Activated T-helper 17 cell treated with anti-CD3 and anti-CD28 coated beads, Interleukin-2, amount 50 U/mL, for 72 hours (primary cell): ENCODE results near the gene MYOM3. TPM values are rescaled to one million over a fixed set of nuclear protein-coding genes. Genes with fewer than 3 reads are reported as not detected.

Experiments
- ATAC-seq: fragments of 150-1000 bp; cut with Tn5 transposase; replicated peaks from 2 replicates; pipeline ENCODE4 v1.10.0; 2021; ENCODE audit warnings: mild to moderate bottlenecking, moderate library complexity
- H3K27ac Mint-ChIP-seq: one replicate; pipeline ENCODE4 v1.8.0; 2022; ENCODE audit warnings: mixed read lengths
- H3K27me3 Mint-ChIP-seq: one replicate; pipeline ENCODE4 v1.8.0; 2022; ENCODE audit warnings: mixed read lengths
- H3K36me3 Mint-ChIP-seq: one replicate; pipeline ENCODE4 v1.8.0; 2022; ENCODE audit warnings: low read depth, mild to moderate bottlenecking, mixed read lengths
- H3K4me1 Mint-ChIP-seq: one replicate; pipeline ENCODE4 v1.8.0; 2022; ENCODE audit warnings: mixed read lengths
- H3K4me3 Mint-ChIP-seq: one replicate; pipeline ENCODE4 v1.8.0; 2022; ENCODE audit warnings: mild to moderate bottlenecking, mixed read lengths
- H3K9me3 Mint-ChIP-seq: one replicate; pipeline ENCODE4 v1.8.0; 2022; ENCODE audit warnings: mixed read lengths
- total RNA-seq, 2 donors: library from RNA; stranded (reverse); gene quantifications; one replicate each; pipeline ENCODE4 v1.2.3, GENCODE V29; 2022

The MYOM3 gene
- not detected for total RNA-seq

DNA sequence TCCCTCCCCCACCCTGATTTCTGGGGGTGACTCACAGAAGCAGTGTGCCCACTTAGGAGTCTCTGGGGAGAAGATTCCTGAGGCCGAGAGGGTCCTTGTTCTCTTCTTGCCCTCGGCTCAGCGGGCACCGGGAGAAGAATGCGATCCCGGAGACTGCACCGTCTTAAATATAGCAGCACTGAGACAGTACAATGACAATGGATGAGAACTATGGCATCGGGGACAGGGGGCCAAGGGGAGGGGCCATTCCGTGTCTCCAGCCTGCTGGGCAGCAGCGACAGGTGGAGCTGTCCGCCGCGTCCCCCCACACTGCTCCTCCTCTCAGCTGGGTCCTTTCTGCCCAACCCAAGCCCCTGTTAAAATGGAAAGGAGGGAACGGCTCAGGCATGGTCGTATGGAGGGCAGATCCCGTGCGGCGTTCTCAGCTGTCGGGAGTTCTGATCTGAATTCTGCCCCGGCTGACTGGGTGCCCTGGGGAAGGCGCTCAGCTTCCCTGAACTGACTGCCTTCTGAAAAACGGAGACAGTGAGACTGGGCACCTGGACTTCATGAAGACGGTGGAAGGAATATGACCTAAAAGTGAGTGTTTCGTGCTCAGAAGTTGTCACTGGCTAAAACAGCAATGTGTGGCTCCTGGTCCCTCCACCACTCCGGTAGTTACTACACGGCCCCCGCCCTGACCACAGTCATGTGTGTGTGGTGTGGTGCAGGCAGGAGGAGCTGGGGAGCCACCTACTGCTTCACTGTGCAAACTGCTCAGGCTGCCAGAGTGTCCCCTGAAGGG is at the start of gene MYOM3:
MYOM3 (minus strand) TSS at position 140 of the 784 bp plus-strand sequence. CDS start 3,499 bp downstream, outside the sequence.
- Mint-ChIP-seq H3K27ac (peak within 1 kb of the TSS; percentile 29), H3K36me3 (no peaks in the 10 kb centered on the region), H3K9me3 (no peaks in the 10 kb centered on the region), H3K4me1 (peaks cover 5% of the 10 kb centered on the region), H3K27me3 (peaks cover 21% of the 10 kb centered on the region), H3K4me3 (peak within 1 kb of the TSS; percentile 6)
- peak; percentile 87 for ATAC-seq

DNA sequence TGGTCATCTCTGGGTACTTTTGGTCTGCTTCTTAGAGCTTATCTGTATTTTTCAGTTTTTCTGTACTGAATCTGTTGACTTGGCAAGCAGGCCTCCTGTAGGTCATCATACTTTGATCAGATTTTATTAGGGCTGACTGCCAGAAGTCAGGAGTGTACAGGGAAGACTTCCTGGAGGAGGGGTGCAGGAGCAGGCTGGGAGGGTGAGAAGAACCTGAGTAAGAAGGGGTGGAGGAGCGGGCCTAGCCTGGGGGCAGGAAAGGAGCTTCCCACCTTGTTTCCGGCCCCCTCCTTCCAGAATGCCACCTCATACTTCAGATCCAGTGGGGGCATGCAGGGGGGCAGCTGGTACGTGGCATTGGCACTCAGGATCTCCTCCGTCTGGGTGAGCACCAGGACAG is 49.3 kb upstream of the MYOM3 start:
- H3K36me3 Mint-ChIP-seq = peaks cover 11% of the 10 kb centered on the region
- no peak for ATAC-seq
- no peak overlapping the region for H3K27ac Mint-ChIP-seq
- H3K9me3 Mint-ChIP-seq = no peaks in the 10 kb centered on the region
- H3K4me3 Mint-ChIP-seq = no peak overlapping the region
- H3K27me3 Mint-ChIP-seq = no peaks in the 10 kb centered on the region
- H3K4me1 Mint-ChIP-seq = peaks cover 4% of the 10 kb centered on the region

DNA sequence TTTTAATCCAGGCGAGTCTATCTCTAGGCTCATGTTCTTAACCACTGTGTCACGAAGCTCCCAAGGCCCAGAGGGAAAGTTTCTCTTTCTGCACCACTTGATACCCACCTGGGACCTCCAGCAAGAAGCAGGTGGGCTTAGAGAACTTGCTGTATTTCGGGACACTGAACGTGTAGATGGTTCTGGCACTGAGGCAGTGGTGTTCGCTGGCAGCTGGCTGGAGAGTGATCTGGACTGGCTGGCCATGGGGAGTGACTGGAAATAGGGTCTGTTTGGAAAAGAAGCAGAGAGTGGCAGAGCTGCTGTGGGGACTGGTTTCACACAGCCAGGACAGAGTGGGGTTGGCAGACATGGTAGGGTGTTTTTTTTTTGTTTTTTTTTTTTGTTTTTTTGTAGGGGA is 47.4 kb upstream of the MYOM3 start:
- Mint-ChIP-seq H3K4me1 (no peaks in the 10 kb centered on the region), H3K36me3 (no peaks in the 10 kb centered on the region), H3K27me3 (no peaks in the 10 kb centered on the region), H3K9me3 (no peaks in the 10 kb centered on the region), H3K4me3 (no peak overlapping the region), H3K27ac (no peak overlapping the region)
- ATAC-seq = no peak

DNA sequence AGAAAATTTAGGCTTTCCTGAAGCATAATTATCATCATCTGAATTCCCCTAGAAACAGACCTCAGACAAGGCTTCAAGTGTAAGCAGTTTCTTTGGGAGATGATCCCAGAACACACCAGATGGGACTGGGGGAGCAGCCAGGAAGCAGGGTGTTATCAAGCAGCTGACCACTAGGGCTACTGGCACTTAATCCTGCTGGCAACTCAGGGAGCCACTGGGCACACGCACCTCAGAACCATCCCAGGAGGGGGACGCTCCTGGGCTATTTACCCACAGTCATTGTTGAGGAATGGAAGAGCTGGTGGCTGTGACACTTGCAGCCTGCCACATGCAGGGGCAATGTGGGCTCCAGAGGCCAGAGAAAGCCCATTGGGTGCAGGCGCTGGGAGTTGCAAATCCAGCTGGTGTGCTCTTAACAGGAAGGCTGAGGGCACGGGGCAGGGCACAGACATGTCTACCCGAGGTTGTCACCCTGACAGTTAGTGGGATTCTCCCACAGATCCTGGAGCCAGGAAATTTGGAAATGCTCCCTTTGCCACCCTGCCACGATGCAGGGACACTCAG is 46.1 kb upstream of the MYOM3 start:
- ATAC-seq = no peak
- no peaks in the 10 kb centered on the region for H3K4me1 Mint-ChIP-seq
- no peak overlapping the region for H3K27ac Mint-ChIP-seq
- no peak overlapping the region for H3K4me3 Mint-ChIP-seq
- H3K36me3 Mint-ChIP-seq = no peaks in the 10 kb centered on the region
- H3K9me3 Mint-ChIP-seq = no peaks in the 10 kb centered on the region
- no peaks in the 10 kb centered on the region for H3K27me3 Mint-ChIP-seq

DNA sequence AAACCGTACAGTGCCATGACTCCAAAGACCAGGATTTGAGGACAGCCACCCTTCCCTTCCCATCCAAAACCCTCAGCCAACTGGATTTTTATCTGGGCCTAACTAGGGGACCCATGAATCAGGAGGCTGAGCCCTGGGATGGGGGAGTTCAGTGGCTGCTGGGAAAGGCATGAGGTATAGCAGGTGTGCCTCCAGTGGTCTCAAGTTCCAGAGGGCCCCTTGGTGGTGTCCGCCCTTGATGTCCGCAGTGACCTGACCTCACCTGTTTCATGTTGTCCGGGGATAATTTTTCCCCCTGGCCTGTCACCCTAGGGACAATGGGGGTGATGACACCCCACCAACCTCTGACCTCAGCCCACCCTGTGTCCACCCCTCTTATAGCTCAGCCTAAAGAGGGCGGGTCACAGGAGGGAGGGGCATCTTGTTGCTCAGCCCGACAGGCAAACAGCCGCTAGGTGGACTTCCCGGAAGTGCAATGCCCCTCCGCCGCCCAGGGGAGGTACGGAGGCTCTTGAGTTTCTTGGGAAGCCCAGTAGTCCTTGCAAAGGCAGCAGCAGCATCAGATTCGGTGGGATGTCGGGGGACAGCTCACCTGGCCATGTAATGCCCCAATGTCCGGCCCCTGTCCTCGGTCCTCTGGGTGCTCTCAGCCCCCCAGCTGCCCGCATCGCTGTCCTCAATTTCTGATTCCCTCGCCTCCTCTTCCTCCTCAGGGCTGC is 44.8 kb upstream of the MYOM3 start:
- Mint-ChIP-seq H3K36me3 (no peaks in the 10 kb centered on the region), H3K4me3 (no peak overlapping the region), H3K27ac (no peak overlapping the region), H3K4me1 (no peaks in the 10 kb centered on the region), H3K27me3 (peaks cover 3% of the 10 kb centered on the region), H3K9me3 (no peaks in the 10 kb centered on the region)
- ATAC-seq = no peak

GRCh38 chr1:24155011-24155782 is 43.3 kb upstream of the MYOM3 start:
- H3K27ac Mint-ChIP-seq = no peak overlapping the region
- H3K9me3 Mint-ChIP-seq = no peaks in the 10 kb centered on the region
- H3K36me3 Mint-ChIP-seq = no peaks in the 10 kb centered on the region
- H3K4me3 Mint-ChIP-seq = no peak overlapping the region
- peaks cover 4% of the 10 kb centered on the region for H3K4me1 Mint-ChIP-seq
- ATAC-seq = peak; percentile 59
- H3K27me3 Mint-ChIP-seq = peaks cover 16% of the 10 kb centered on the region

- ATAC-seq = no peak
- no peaks in the 10 kb centered on the region for H3K9me3 Mint-ChIP-seq
- peaks cover 8% of the 10 kb centered on the region for H3K4me1 Mint-ChIP-seq
- H3K27me3 Mint-ChIP-seq = peaks cover 16% of the 10 kb centered on the region
- H3K36me3 Mint-ChIP-seq = no peaks in the 10 kb centered on the region
- no peak overlapping the region for H3K27ac Mint-ChIP-seq
- H3K4me3 Mint-ChIP-seq = no peak overlapping the region
Observed at GRCh38 chr1:24154215-24154614, 42.3 kb upstream of the MYOM3 start.

DNA sequence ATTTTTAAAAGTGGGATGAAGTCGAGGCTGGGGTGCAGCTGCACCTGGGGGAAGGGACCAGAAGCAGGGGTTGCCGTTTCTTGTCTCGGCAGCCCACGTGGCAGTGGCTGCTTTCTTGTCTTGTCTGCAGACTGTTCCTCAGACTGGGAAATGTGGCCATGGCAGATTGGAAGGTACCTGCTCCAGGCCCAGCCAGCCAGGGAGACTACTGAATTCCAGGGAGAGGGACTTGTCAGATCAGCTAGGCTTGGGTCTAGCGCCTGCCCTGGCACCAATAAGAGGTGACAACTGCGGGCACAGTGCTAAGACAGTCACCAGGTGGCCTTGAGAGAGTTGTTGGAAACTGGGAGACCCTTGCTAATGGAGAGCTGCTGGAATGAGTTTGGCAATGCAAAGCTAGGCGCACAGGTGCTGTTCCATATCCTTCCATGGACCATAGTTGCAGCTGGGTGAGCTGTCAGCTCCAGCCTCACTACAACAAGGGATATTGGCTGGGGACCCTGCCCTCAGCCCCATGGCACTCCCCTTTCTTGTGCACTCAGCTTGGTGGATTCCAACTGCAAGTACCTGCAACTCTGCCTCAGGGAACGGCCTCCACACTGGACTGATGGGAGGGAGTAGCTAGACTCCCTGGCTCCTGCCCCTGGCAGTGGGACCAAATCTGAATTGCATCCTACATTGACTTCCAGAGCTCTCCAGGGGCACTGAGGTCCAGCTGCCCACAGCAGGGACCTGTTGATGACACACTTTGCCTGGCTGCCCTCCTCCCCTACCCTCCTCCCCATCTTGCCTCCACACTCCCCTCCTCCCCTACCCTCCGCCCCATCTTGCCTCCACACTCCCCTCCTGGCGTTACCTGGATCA is 40.9 kb upstream of the MYOM3 start:
- H3K27ac Mint-ChIP-seq = no peak overlapping the region
- no peak for ATAC-seq
- H3K36me3 Mint-ChIP-seq = no peaks in the 10 kb centered on the region
- H3K9me3 Mint-ChIP-seq = no peaks in the 10 kb centered on the region
- no peak overlapping the region for H3K4me3 Mint-ChIP-seq
- H3K27me3 Mint-ChIP-seq = peaks cover 16% of the 10 kb centered on the region
- peaks cover 8% of the 10 kb centered on the region for H3K4me1 Mint-ChIP-seq

- Mint-ChIP-seq H3K27ac (no peak overlapping the region), H3K4me1 (peaks cover 8% of the 10 kb centered on the region), H3K4me3 (peak overlapping the region; percentile 58), H3K9me3 (no peaks in the 10 kb centered on the region), H3K27me3 (peaks cover 16% of the 10 kb centered on the region), H3K36me3 (no peaks in the 10 kb centered on the region)
- ATAC-seq = no peak
Observed at GRCh38 chr1:24151175-24151533, 39.2 kb upstream of the MYOM3 start.

DNA sequence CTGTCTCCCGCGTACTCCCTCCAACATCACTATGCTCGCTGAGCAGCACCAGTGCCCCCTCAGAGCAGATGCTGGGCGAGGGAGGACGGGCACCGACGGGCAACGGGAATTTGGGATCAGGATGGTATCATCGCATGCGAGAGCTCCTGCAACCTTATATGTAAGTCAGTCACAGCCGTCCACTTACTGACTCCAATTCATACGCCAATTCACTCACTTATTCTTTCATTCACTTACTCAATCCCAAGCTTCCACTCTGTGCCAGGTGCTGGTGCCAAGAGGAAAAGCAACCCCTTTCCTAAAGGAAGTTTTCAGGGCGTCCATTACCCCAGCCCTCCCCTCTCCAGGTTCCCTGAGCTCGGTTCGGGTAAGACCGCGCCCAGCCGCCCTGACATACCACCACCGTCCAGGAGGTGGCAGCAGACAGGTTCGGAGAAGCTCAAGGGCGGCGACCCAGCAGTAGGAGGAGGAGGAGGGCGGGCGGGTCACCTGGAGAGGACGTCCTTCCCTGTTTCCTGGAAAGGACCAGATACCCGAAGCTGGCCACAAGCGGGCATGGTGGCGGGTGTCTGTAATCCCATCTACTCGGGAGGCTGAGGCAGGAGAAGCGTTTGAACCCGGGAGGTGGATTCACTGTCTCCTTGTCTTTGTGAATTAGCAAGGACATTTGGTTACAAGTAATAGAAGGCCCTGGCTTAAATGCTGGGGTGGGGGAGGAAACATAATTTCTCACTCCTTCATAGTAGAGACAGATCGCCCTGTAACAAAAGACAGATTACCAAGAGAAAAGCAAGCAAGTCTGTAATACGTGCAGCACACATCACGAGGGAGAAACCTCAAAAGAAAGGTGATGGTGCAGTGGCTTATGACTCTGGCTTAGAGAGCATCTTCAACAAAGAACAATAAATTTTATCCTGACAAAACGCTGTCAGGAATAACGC is 38.6 kb upstream of the MYOM3 start:
- Mint-ChIP-seq H3K4me1 (peaks cover 8% of the 10 kb centered on the region), H3K27me3 (peaks cover 16% of the 10 kb centered on the region), H3K4me3 (peak overlapping the region; percentile 58), H3K27ac (peak overlapping the region; percentile 2), H3K36me3 (no peaks in the 10 kb centered on the region), H3K9me3 (no peaks in the 10 kb centered on the region)
- ATAC-seq = peak; percentile 87

GRCh38 chr1:24149866-24150233 is 37.9 kb upstream of the MYOM3 start:
- Mint-ChIP-seq H3K4me1 (peaks cover 8% of the 10 kb centered on the region), H3K27ac (no peak overlapping the region), H3K36me3 (no peaks in the 10 kb centered on the region), H3K4me3 (peak overlapping the region; percentile 58), H3K27me3 (peaks cover 16% of the 10 kb centered on the region), H3K9me3 (no peaks in the 10 kb centered on the region)
- peak; percentile 83 for ATAC-seq

- H3K9me3 Mint-ChIP-seq = no peaks in the 10 kb centered on the region
- no peaks in the 10 kb centered on the region for H3K36me3 Mint-ChIP-seq
- H3K27ac Mint-ChIP-seq = no peak overlapping the region
- ATAC-seq = no peak
- no peak overlapping the region for H3K4me3 Mint-ChIP-seq
- peaks cover 8% of the 10 kb centered on the region for H3K4me1 Mint-ChIP-seq
- H3K27me3 Mint-ChIP-seq = peaks cover 26% of the 10 kb centered on the region
Observed at GRCh38 chr1:24147816-24148215, 35.9 kb upstream of the MYOM3 start.

DNA sequence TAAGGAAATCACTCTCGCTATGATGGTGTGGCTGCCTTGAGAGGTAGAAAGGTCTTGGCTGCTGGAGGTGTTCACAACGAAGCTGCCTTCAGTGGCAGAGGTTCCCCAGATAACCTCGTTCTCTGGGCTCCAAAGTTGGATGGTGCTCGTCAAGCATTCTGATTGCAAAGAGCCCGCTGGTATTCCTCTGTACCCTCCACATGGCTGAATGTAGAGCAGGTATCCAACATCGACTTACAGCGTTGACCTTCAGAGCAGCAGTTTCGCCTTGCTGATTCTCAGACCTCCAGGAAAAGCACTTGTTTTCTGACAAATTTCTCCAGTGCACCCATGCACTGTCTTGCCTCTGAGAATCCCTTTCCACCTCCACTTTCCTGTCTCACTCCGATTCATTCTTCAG is 35.3 kb upstream of the MYOM3 start:
- Mint-ChIP-seq H3K9me3 (no peaks in the 10 kb centered on the region), H3K4me3 (no peak overlapping the region), H3K27ac (no peak overlapping the region), H3K4me1 (peaks cover 8% of the 10 kb centered on the region), H3K27me3 (peaks cover 26% of the 10 kb centered on the region), H3K36me3 (no peaks in the 10 kb centered on the region)
- no peak for ATAC-seq
